ENCODE results near the gene NCAPD2.
A peak's percentile ranks its signal among the peaks of the same experiment; 100 is the strongest.

The NCAPD2 gene

DNA sequence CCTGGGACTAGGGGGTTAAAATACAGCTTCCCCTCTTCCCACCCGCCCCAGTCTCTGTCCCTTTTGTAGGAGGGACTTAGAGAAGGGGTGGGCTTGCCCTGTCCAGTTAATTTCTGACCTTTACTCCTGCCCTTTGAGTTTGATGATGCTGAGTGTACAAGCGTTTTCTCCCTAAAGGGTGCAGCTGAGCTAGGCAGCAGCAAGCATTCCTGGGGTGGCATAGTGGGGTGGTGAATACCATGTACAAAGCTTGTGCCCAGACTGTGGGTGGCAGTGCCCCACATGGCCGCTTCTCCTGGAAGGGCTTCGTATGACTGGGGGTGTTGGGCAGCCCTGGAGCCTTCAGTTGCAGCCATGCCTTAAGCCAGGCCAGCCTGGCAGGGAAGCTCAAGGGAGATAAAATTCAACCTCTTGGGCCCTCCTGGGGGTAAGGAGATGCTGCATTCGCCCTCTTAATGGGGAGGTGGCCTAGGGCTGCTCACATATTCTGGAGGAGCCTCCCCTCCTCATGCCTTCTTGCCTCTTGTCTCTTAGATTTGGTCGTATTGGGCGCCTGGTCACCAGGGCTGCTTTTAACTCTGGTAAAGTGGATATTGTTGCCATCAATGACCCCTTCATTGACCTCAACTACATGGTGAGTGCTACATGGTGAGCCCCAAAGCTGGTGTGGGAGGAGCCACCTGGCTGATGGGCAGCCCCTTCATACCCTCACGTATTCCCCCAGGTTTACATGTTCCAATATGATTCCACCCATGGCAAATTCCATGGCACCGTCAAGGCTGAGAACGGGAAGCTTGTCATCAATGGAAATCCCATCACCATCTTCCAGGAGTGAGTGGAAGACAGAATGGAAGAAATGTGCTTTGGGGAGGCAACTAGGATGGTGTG is 42.3 kb downstream of the NCAPD2 start:
- peak; percentile 75 for DNase-seq

DNA sequence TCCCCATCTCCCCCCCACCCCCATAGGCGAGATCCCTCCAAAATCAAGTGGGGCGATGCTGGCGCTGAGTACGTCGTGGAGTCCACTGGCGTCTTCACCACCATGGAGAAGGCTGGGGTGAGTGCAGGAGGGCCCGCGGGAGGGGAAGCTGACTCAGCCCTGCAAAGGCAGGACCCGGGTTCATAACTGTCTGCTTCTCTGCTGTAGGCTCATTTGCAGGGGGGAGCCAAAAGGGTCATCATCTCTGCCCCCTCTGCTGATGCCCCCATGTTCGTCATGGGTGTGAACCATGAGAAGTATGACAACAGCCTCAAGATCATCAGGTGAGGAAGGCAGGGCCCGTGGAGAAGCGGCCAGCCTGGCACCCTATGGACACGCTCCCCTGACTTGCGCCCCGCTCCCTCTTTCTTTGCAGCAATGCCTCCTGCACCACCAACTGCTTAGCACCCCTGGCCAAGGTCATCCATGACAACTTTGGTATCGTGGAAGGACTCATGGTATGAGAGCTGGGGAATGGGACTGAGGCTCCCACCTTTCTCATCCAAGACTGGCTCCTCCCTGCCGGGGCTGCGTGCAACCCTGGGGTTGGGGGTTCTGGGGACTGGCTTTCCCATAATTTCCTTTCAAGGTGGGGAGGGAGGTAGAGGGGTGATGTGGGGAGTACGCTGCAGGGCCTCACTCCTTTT is 43.1 kb downstream of the NCAPD2 start:
- DNase-seq: peak; percentile 71

DNA sequence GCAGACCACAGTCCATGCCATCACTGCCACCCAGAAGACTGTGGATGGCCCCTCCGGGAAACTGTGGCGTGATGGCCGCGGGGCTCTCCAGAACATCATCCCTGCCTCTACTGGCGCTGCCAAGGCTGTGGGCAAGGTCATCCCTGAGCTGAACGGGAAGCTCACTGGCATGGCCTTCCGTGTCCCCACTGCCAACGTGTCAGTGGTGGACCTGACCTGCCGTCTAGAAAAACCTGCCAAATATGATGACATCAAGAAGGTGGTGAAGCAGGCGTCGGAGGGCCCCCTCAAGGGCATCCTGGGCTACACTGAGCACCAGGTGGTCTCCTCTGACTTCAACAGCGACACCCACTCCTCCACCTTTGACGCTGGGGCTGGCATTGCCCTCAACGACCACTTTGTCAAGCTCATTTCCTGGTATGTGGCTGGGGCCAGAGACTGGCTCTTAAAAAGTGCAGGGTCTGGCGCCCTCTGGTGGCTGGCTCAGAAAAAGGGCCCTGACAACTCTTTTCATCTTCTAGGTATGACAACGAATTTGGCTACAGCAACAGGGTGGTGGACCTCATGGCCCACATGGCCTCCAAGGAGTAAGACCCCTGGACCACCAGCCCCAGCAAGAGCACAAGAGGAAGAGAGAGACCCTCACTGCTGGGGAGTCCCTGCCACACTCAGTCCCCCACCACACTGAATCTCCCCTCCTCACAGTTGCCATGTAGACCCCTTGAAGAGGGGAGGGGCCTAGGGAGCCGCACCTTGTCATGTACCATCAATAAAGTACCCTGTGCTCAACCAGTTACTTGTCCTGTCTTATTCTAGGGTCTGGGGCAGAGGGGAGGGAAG is 43.9 kb downstream of the NCAPD2 start:
- peak; percentile 91 for DNase-seq

DNA sequence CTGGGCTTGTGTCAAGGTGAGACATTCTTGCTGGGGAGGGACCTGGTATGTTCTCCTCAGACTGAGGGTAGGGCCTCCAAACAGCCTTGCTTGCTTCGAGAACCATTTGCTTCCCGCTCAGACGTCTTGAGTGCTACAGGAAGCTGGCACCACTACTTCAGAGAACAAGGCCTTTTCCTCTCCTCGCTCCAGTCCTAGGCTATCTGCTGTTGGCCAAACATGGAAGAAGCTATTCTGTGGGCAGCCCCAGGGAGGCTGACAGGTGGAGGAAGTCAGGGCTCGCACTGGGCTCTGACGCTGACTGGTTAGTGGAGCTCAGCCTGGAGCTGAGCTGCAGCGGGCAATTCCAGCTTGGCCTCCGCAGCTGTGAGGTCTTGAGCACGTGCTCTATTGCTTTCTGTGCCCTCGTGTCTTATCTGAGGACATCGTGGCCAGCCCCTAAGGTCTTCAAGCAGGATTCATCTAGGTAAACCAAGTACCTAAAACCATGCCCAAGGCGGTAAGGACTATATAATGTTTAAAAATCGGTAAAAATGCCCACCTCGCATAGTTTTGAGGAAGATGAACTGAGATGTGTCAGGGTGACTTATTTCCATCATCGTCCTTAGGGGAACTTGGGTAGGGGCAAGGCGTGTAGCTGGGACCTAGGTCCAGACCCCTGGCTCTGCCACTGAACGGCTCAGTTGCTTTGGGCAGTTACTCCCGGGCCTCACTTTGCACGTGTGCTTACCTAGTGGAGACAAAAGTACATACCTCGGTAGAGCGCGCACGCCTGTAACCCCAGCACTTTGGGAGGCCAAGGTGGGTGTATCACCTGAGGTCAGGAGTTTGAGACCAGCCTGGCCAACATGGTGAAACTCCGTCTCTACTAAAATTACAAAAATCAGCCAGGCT is 44.8 kb downstream of the NCAPD2 start:
- peak; percentile 81 for DNase-seq

DNA sequence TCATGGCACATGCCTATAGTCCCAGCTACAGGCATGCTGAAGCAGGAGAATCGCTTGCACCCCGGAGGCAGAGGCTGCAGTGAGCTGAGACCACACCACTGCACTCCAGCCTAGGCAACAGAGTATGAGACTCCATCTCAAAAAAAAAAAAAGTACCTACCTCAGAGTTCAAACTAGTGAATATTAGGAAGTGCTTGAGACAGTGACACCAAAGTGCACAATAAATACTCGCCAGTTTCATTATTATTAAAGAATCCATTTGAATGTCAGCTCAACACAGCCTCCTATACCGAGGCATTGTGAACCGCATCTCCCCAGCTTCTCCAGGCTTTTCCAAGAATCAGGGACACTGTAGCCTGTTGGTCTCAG is 45.4 kb downstream of the NCAPD2 start:
- no peak for DNase-seq

DNA sequence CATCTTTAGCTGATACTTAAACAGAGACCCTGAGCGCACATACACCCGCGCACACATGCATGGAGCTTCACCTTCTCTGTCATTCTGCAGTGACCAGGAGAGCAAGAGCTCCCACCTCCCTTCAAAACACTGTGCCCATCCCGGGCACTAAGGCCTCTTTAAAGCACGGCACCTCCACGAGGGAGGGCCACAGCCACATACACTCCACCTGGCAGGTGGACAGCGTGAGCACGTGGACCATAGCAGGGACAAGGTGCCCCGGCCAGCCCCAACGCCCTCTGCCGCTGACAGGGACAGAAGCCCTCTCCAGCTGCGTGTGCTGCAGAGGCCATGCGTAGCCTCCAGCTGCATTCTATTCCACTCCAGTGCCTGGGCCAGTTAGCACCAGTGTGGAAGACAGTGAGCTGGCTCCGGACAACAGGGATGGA is 45.8 kb downstream of the NCAPD2 start:
- peak; percentile 74 for DNase-seq

DNA sequence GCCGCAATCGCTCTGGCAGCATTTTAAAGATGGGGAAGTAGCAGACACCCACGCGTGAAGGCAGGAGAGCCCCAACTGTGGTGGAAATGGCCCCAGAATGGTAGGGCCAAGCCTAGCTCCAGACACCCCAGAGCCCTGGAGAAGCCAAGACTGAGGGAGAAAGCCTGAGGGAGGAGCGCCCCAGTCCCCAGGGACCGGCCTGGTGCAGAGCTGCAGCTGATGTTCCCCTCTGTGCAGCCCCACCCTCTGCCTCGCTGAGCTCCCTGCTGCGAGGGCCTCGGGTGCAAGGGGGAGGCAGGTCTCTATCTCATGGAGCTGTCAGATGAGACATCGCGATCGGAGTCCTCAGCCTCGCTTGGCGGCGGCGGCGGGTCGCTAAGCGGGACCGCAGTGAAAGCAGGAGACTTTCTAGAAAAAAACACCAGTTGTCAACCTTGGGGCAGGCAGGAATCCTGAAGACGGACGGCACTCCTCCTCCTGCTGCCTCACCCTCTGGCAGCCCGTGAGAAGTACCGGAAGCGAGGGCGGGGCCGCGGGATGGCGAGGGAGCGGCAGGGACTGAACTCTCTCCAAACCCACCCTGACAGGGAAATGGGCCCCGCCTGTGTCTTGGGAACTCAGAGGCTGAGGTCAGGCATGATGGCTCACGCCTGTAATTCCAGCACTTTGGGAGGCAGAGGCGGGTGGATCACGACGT is 46.4 kb downstream of the NCAPD2 start:
- DNase-seq: peak; percentile 79

DNA sequence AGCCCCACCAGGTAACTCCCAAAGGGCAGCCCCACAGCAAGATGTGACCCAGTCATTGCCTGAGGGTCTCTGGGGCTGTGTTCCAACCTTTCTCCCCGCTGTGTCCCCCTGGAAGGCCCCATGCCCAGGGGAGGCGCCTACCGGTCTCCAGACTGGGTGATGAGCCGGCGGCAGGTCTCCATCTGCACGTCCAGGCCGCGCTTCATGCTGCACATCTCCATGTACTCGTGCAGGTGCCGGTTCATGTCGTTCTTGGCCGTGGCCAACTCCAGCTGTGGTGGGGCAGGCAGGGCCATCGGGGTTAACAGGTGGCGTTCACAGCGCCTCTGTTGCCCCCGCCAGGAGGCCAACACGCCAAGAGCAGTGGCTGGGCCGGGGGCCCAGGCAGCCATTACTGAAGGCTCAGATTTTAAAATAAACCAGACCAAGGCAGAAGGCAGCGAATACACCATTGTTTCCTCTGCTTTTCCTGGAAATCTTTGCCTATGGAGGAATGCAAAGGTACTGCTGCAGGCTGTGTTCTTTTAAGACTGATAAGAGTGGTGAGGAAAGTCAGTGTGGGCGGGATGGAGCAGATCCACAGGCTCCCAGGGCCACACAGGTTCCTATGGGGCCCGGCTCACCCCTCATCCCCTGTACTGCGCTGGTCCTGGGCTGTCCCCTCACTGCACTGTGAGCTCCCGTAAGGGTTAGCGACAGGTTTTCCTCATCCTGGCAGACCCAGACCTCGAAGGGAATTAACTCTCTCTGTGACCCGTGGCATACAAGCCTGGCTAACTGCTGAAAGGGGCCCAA is 47.7 kb downstream of the NCAPD2 start:
- DNase-seq: no peak

DNA sequence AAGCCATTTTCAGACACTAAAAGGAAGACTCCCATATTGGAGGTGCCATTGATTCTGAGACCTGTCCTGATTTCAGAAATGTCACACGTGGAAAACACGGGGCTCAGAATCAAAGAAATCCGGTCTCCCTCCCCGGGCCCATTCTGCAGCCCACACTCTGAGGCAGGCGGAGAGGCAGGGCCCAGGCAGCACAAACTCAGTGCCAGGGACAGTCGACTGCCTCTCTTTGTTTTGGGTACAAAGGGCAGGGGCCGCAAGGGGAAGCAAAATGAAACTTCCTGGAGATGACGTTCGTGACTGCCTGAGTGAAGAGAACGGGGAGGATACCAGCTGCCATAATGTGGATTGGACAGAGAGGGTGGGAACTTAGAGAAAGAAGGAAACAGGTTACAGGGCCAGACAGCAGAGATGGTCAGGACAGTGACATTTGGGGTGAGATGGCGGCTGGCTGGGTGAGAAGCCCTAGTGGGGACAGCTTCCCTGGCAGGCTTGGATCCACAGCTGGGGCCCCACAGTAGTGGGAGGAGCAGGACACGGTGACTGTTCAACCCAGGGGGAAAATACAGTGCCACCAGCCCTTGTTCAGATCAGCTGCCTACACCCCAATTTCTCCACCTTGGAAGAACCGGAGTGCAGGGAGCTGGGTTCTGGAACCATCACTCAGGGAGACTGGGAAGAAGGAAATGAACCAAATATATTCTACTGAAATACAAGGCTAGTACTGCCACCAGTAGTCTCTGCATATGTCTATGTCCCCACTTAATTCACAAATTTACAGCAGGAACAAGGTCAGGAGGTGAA is 48.5 kb downstream of the NCAPD2 start:
- DNase-seq: no peak

DNA sequence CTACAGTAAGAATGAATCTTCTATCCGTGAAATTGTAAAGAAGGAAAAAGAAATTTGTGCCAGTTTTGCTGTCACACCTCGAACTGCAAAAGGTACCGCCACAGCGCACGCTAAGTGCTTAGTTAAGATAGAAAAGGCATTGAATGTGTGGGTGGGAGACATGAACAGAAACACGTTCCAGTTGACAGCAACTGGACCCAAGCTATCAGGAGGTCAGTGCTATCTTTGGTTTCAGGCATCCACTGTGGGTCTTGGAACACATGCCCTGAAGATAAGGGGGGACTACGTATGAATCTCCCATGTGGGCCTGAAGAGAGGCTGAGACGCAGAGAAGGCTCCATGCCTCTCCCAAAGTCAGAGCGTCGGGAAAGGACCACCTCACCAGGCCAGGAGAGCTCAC is 52.1 kb downstream of the NCAPD2 start:
- no peak for DNase-seq

DNA sequence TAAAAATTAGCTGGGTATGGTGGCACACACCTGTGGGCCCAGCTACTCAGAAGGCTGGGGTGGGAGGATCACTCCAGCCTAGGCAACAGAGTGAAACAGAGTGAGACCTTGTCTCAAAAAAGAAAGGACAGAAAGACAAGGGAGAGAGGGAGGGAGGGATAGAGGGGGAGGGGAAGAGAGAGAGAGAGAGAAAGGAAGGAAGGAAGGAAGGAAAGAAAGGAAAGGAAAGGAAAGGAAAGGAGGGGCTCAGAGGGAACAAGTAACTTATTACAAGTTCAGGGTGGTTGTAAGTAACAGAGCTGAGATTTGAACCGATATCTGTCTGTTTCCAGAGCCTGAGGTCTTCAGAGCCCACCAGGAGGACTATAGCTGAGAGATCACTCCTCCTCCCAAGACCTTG is 53.7 kb downstream of the NCAPD2 start:
- DNase-seq: no peak

DNA sequence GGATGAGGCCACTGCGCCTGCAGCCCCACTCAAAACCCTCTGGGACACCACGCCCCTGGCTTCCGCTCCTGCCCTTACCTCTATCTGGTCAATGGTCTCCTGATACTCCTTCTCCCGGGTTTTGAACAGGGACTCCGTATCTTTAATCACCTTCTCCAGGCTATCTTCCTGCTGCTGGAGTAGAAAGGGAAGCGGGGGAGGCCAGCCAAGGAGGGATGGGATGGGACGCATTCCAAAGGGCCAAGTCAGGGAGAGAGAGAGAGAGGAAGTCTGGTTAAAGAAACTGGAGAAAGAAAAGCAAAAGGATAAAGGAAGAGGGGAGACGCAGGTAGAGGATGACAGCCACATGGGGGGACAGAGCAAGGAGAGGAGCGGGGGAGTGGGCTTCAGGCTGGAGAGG is 54.1 kb downstream of the NCAPD2 start:
- DNase-seq: no peak

DNA sequence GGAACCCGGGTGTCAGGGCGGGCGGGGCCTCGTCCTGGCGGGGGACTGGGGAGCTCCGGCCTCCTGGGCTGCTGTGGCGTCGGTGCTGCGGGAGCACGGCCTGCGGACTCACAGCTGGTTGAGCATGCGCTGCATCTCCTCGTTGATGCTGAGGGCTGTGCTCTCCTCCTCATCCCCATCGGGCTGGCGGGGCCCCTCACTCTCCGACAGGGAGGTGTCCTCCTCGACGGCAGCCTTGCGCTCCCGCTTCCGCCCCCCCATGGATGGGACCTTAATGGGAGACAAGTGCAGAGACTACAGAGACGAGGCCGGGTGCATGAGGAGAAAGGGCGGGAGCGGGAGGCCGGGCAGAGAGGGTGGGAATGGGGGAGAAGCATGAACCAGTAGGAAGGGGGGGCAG is 54.7 kb downstream of the NCAPD2 start:
- DNase-seq: no peak

DNA sequence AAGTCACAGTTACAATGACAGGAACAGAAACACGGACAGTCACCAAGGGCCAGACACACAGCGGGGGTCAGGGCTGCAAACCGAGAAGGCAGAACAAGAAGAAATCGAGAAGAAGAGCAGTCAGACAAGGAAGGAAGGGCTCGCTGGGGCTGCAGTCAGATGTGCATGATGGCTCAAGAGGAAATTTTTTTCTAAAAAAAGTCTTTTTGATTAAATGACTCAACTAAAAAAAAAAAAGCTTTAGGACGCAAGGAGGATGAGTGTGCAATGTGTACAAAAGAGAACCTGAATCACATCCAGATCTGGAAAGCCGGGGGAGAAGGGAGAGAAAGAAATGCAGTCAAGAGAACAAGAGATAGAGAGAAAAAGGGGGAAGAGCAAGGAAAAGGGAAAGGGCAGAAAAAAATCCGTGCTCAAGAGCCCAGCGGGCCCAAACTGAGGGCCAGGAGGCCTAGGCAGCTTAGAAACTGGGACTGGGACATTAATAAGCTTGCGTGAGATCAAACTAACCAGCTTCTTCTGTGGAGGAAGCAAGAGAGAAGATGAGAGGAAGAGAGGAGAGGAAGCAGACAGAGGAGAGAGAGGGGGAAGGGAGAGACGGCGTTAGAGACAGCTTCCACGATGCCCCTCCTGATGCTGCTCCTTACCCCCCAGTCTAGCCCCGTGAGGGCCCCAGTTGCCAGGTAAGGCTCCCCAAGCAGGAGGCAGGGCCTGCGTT is 55.2 kb downstream of the NCAPD2 start:
- DNase-seq: no peak

DNA sequence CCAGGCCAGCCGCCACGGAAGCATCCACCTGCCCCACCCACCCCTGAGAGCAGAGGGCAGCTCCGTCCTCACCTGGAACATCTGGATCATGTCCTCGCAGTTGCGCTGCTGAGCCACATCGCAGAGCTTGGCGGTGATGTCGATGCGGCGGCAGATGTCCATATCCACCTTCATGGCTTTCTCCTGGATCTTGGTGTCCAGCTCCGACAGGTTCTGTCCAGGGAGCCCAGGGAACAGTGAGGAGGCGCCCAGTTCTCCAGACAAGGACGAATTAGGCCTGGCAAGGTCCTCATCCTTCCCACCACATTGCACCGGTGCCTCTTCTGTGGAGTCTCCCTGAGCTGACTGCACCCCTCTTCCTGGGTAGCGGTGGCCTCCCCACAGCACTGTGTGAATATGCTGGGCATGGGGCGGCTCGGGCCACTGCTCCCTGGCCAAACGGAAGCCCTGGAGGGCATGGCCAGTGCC is 55.8 kb downstream of the NCAPD2 start:
- no peak for DNase-seq

DNA sequence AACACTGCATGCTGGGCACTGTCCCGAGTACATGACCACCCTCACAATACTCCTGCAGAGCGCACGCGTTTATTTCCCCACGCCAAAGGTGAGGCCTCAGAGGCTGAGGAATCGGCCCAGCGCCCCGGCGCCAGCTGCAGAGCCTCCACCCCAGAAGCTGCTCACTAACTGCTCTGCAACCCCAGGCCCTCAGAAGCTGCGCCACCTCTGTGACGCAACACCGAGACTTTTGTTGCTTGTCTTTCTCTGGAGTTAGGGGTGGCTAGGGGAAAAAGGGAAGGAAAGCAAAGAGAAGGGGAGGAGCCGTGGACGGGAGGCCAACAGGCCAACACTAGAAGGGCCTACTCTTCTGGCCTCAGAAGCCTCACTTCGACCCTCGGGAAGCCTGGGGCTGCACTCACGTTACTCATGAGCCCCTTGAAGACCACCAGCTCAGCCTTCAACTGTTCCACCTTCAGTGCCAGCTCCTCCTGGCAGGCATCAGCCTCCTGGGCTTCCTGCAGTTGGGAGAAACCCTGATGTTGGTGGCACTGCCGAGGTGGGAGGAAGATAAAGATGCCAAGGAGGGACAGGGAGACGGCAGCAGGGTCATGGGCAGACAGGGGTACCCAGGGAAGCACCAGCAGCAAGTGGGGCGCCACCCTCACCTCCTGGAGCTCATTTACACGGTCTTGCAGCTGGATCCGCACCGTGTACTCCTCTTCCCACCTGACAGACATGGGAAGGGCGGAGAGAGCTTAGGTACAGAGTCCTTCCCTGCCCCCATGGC is 56.6 kb downstream of the NCAPD2 start:
- DNase-seq: no peak

DNA sequence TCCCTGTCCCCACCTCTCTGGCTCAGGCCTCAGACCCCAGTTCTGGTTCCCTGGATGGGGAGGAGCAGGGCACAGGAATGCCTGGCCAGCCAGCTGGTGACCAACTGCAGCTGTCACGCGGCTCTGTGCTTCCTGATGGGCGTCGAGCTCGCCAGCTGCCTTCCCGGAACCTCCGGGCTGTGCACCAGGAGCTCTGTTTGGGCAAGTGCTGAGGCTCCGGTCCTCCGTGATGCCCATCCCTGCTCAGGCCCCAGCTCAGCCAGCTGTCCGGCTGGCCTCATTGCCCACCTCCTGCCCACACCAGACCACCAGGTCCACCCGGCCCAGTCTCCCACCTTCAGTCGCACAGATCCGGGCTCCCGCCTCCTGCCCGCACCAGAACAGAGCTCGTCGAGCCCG is 57.2 kb downstream of the NCAPD2 start:
- DNase-seq: no peak

DNA sequence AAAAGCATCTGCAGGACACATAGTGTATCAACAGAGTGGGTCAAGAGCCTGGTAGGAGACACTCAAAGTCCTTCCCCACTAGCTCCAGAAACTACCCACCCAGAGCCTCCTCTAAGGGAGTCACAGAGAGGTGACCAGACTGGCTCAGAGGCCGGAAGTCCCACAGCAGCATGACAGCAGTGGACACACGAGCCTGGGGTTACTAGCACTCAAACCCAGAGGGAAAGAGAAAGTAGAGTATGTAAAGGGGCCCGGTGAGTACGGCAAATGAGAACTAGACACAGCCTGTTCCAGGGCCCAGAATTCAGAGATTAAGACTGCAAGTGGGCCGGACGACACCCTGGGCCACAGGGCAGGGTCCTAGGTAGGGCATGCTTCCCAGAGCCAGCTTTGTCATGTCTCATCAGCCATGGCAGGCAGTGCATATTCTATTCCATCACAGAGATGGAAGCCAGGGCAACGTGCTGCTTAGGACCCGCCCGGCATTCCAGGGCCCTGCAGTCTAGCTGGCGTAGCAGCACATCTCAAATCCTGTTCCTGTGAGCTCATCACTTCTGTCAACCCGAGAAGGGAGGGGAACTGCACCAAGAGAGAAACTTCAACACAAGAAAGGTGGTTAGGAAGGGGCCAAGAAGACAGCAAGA is 57.7 kb downstream of the NCAPD2 start:
- no peak for DNase-seq
